GM12801 (cell line): ENCODE measurements around the gene LGALS4.

Experiments
- CTCF ChIP-seq: IDR thresholded peaks from one replicate; pipeline ENCODE4 v1.5.1; 2011; ENCODE audit warnings: control low read depth; ENCODE audit not compliant: insufficient read length; ENCODE audit errors: extremely low read depth

LGALS4 gene

GRCh38 chr19:38812841-38813320 lies at the start of gene LGALS4:
Gene LGALS4, minus strand, starts transcription at chr19:38812945. Its CDS starts 59 bp downstream, at chr19:38812886.
- no peak for TF ChIP-seq CTCF

GRCh38 chr19:38861368-38861767 lies 48.6 kb upstream of the LGALS4 start:
- TF ChIP-seq CTCF: no peak

GRCh38 chr19:38856813-38857212 lies 44.1 kb upstream of the LGALS4 start:
- TF ChIP-seq CTCF: no peak

- no peak for TF ChIP-seq CTCF
Measured at GRCh38 chr19:38853214-38853613, 40.5 kb upstream of the LGALS4 start.

- TF ChIP-seq CTCF: no peak
Measured at GRCh38 chr19:38852231-38853044, 39.7 kb upstream of the LGALS4 start.

GRCh38 chr19:38851622-38852230 lies 39.0 kb upstream of the LGALS4 start:
- TF ChIP-seq CTCF: no peak

- no peak for TF ChIP-seq CTCF
Measured at GRCh38 chr19:38850976-38851621, 38.4 kb upstream of the LGALS4 start.
